Measurements from ENCODE around the gene BCL11B.
"Not testable (repeated sequence)": the region's sequence is repeated elsewhere in the genome, so short reads cannot be mapped to it uniquely, and the experiment has no call there.

BCL11B gene

GRCh38 chr14:99239661-99240092, 32.3 kb downstream of the BCL11B start:
- no peak for DNase-seq (ENCODE audit: low spot score)

GRCh38 chr14:99238216-99238615, 33.8 kb downstream of the BCL11B start:
- DNase-seq (ENCODE audit: low spot score): no peak

GRCh38 chr14:99237288-99237687, 34.7 kb downstream of the BCL11B start:
- no peak for DNase-seq (ENCODE audit: low spot score)

- no peak for DNase-seq (ENCODE audit: low spot score)
These were observed 35.4 kb downstream of the BCL11B start for GRCh38 chr14:99236386-99237138.

- DNase-seq (ENCODE audit: low spot score): no peak
These were observed 36.2 kb downstream of the BCL11B start for GRCh38 chr14:99235582-99236320.

GRCh38 chr14:99234961-99235571, 36.9 kb downstream of the BCL11B start:
- no peak for DNase-seq (ENCODE audit: low spot score)

GRCh38 chr14:99234355-99234754, 37.6 kb downstream of the BCL11B start:
- DNase-seq (ENCODE audit: low spot score): no peak

- no peak for DNase-seq (ENCODE audit: low spot score)
These were observed 38.6 kb downstream of the BCL11B start for GRCh38 chr14:99233222-99234035.

GRCh38 chr14:99232714-99233214, 39.2 kb downstream of the BCL11B start:
- no peak for DNase-seq (ENCODE audit: low spot score)

- no peak for DNase-seq (ENCODE audit: low spot score)
These were observed 39.9 kb downstream of the BCL11B start for GRCh38 chr14:99231850-99232713.

- no peak for DNase-seq (ENCODE audit: low spot score)
These were observed 40.7 kb downstream of the BCL11B start for GRCh38 chr14:99231161-99231849.

- DNase-seq (ENCODE audit: low spot score): no peak
These were observed 41.5 kb downstream of the BCL11B start for GRCh38 chr14:99230208-99231151.

- DNase-seq (ENCODE audit: low spot score): no peak
These were observed 42.3 kb downstream of the BCL11B start for GRCh38 chr14:99229654-99230207.

- DNase-seq (ENCODE audit: low spot score): not testable (repeated sequence)
These were observed 43.2 kb downstream of the BCL11B start for GRCh38 chr14:99228760-99229159.

GRCh38 chr14:99226687-99227086, 45.3 kb downstream of the BCL11B start:
- DNase-seq (ENCODE audit: low spot score): no peak

- DNase-seq (ENCODE audit: low spot score): no peak
These were observed 46.4 kb downstream of the BCL11B start for GRCh38 chr14:99225436-99226203.

GRCh38 chr14:99224948-99225347, 47.0 kb downstream of the BCL11B start:
- DNase-seq (ENCODE audit: low spot score): no peak

Measured in HuH-7.5 (cell line).